HG03066 (cell line): ENCODE measurements around the gene CPB1.

Experiments
- ATAC-seq: cut with Tn5 transposase; IDR thresholded peaks from one replicate; pipeline ENCODE4 v1.9.1; 2021; ENCODE audit warnings: low read depth; ENCODE audit not compliant: unreplicated experiment

CPB1 gene

DNA sequence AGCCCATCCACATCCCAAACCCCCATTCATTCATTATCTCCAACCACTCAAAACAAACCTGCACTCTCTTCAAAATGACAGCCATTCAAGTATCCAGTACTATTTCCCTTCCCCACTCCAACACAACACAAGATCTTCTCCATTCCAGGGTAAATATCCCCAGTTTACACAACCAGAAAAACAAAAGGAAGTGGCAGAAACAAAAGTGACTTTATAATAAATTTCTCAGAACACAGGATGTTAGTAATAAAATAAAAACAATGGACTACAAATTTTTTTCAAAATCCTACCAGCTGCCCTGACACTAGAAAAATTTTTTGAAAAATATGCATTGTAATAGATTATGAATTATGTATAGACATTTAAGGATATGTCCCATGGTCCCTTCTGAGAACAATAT is 51.6 kb downstream of the CPB1 start:
- no peak for ATAC-seq

GRCh38 chr3:148880681-148881080 is 53.1 kb downstream of the CPB1 start:
- no peak for ATAC-seq

- no peak for ATAC-seq
Measured at GRCh38 chr3:148881286-148881685, 53.7 kb downstream of the CPB1 start.

GRCh38 chr3:148882288-148882687 is 54.7 kb downstream of the CPB1 start:
- no peak for ATAC-seq

GRCh38 chr3:148883163-148883562 is 55.6 kb downstream of the CPB1 start:
- no peak for ATAC-seq

- no peak for ATAC-seq
Measured at GRCh38 chr3:148884261-148884660, 56.6 kb downstream of the CPB1 start.

DNA sequence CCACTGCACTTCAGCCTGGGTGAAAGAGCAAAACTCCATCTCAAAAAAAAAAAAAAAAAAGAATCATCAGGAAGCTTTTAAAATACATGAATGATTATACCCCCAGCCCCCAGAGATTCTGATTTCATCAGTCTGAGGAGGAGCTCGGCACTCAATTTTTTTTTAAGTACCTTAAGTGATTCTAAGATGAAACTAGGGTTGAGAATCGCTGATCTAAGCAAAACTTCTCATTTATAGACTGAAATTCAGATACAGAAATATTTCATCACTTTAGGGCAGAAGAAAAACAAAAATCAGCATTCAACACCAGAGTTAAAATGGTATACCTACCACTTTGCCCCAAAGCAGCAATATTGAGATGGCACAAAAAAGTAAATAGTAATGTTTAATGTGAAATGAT is 62.2 kb downstream of the CPB1 start:
- ATAC-seq = no peak

DNA sequence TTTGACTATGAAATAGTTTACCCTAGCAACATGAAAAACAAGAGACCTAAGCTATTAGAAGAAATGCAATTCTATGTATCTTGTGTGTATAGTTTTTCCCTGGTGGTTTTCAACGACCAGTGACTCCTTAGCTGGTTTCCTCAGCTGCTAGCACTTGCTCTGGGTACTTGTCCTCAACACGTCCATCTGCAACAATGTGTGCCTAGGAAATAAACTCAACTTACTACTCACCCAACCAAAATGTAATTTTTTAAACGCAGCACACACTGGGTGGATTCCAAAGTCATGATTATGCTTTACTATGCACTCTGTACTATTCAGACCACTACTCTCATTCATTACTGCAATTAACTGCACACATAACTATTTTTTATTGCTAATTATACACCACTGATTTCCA is 68.5 kb downstream of the CPB1 start:
- no peak for ATAC-seq

DNA sequence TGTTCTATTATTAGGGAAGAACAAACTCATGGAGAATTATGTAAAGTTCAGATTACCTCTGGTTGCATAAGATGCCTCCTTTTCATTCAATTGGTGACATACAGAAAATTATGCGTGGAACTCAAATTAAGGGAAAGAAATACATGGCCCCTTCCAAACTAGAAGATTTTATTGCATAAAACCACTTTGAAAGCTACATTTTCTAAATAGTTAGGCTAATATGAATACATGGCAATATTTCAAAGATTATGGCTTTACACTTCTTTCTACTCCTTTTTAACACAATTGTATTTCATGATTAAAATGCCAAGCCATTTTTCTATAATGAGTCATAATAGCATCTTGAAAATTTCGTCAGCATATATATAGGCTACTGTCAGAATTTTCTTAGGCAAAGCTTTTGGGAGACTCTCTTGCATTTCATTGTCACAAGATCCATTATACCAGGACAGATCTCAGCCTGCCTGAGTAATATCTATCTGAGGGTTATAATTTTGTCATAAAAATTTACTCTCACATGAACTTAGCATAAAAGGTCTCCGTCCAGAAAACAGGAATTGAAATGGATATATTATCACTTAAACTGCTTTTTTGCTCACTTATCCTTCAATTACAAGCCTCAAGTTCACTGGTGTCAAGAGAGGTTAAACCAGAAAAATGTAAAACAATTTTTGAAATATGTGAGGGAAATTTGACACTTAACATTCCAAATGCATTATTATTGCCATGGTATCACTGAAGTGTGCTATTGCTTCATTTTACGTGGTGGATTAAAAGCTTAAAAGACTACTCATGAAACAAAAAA is 74.6 kb downstream of the CPB1 start:
- ATAC-seq = no peak

- no peak for ATAC-seq
Measured at GRCh38 chr3:148903022-148903442, 75.4 kb downstream of the CPB1 start.

DNA sequence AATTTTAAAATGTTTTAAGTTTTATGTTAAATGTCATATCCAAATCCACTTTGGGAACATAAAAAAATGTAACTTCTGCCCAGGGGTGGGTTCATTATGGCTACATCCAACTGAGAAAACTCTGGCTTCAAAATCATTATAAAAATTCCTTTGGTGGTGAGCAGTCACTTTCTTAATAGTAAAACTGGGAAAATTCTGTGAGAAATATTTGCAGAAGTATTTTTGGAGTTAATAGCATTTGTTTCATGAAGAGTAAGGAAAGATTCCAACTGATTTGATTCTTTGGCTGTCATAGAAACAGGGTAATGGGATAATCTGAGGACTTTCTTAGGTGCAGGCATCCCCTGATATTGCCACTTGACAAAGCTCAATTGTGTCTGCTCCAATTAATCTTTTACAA is 76.3 kb downstream of the CPB1 start:
- ATAC-seq = no peak

- no peak for ATAC-seq
Measured at GRCh38 chr3:148906667-148907066, 79.1 kb downstream of the CPB1 start.
